Small intestine (tissue), 7 donors: ENCODE results near the gene XRCC3. TPM values are rescaled to one million over a fixed set of nuclear protein-coding genes. Genes with fewer than 3 reads are reported as not detected.

Experiments used
- DNase-seq, 2 donors: peaks; one replicate each; pipeline versions ENCODE4 v3.0.0 to v3.0.0-alpha.2; 2013
- FAIRE-seq: peaks from 2 replicates; lab custom pipeline; 2012; peaks lifted over from hg19 to GRCh38; lab: Jason Lieb, UNC
- H3K27ac ChIP-seq, 3 donors: one replicate each; pipeline ENCODE4 v1.5.1; 2013; ENCODE audit warnings: low read length in 2 of 3, mild to moderate bottlenecking in 2 of 3, control low read depth in 1 of 3, inconsistent platforms in 1 of 3, low read depth in 1 of 3, moderate library complexity in 1 of 3
- H3K27me3 ChIP-seq, 3 donors: one replicate each; pipeline ENCODE4 v1.6.1; 2013; ENCODE audit warnings: low read length in 3 of 3, inconsistent platforms in 1 of 3; ENCODE audit not compliant: control insufficient read depth in 3 of 3, insufficient read depth in 3 of 3
- H3K36me3 ChIP-seq, 3 donors: one replicate each; pipeline ENCODE4 v1.6.1; 2013; ENCODE audit warnings: low read length in 3 of 3, inconsistent platforms in 1 of 3, low read depth in 1 of 3, mild to moderate bottlenecking in 1 of 3, moderate library complexity in 1 of 3; ENCODE audit not compliant: control insufficient read depth in 3 of 3, insufficient read depth in 2 of 3
- H3K4me1 ChIP-seq, 3 donors: one replicate each; pipeline ENCODE4 v1.6.1; 2013; ENCODE audit warnings: low read length in 2 of 3, inconsistent platforms in 1 of 3, low read depth in 1 of 3, mild to moderate bottlenecking in 1 of 3, moderate library complexity in 1 of 3; ENCODE audit not compliant: control insufficient read depth in 3 of 3, insufficient read depth in 2 of 3
- H3K4me3 ChIP-seq, 3 donors: one replicate each; pipeline ENCODE4 v1.5.1; 2013; ENCODE audit warnings: low read length in 3 of 3, control low read depth in 1 of 3, inconsistent platforms in 1 of 3, low read depth in 1 of 3, mild to moderate bottlenecking in 1 of 3, moderate library complexity in 1 of 3
- H3K9me3 ChIP-seq, 2 donors: one replicate each; pipeline ENCODE4 v1.6.1; 2013; ENCODE audit warnings: low read depth in 1 of 2, low read length in 1 of 2; ENCODE audit not compliant: control insufficient read depth in 2 of 2, insufficient read depth in 1 of 2
- WGBS, 3 donors: extraction: QIAGEN DNeasy Blood & Tissue Kit; methylation state at CpG; one replicate each; pipeline ENCODE4 v1.1.7; 2013; 5-methylcytosine and 5-hydroxymethylcytosine counted together
- polyA plus RNA-seq, 4 donors: library from polyadenylated mRNA; stranded (reverse) in 3 of 4; unstranded in 1 of 4; fragments of 200-250 nt in 3 of 4; fragments of 120-200 nt in 1 of 4; gene quantifications; one replicate each; pipeline versions ENCODE4 v1.2.1 to v1.2.3, GENCODE V29; 2013
- donor health status: healthy with polysubstance abuse.
- donor health status: control.
- donor health status: control.
- donor health status: Bipolar disorder and iron deficiency.
- donor health status: healthy.

The XRCC3 gene
- polyA plus RNA-seq, 4 donors: 2.7 to 14.0 (median 7.3) TPM

DNA sequence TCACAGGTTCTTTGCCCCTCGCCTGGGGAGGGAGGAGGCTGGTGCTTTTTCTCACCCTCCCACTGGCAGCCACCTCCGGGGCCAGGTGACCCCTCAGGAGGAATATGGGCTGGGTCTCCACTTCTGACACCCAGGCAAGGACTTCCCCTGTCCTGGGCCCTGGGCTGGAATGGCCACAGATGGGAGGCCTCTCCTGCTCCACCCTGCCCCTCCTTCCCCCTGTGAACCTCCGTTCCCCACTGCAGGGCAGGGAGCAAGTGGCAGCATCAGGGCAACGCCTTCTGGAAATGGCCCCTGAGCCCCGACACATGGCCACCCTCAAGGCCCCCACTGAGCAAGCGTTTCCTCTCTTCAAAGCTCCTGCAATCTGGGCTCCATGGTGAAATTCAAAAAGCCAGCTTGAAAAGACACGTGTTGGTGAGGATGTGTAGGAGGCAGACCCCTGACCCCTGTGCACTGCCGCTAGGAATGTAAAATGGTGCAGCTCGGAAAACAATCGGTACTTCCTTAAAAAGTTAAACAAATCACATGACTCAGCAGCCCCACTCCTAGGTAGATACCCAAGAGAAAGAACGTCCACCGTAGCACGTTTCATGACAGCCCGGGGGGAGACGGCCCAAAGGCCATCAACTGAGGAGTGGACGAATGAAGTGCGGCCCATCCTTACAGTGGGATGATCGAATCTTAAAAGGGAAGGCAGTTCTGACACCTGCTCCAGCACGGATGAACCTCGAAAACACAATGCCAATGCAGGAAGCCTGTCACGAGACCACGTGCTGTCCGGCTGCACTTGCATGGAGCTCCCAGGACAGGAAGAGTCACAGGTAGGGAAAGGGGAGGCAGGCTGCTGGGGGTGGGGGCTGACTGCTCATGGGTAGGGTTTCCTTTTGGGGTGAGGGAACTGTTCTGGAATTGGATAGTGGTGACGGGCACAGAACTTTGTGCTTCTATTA lies 11.5 kb downstream of the XRCC3 start:
- WGBS, 3 donors: 79 to 91% (median 82%) methylated on average over 24 of the region's 24 CpGs
- H3K4me3 ChIP-seq: no peak overlapping the region
- no peaks in the 10 kb centered on the region for H3K27me3 ChIP-seq
- DNase-seq (no peak), FAIRE-seq (no peak)
- no peaks in the 10 kb centered on the region for H3K9me3 ChIP-seq
- peak overlapping the region in 1 of 3 donors; percentile 19 for H3K27ac ChIP-seq
- H3K36me3 ChIP-seq: peaks cover 0 to 99% (median 4%) of the 10 kb centered on the region in 3 donors
- peaks cover 0 to 16% (median 0%) of the 10 kb centered on the region in 3 donors for H3K4me1 ChIP-seq

DNA sequence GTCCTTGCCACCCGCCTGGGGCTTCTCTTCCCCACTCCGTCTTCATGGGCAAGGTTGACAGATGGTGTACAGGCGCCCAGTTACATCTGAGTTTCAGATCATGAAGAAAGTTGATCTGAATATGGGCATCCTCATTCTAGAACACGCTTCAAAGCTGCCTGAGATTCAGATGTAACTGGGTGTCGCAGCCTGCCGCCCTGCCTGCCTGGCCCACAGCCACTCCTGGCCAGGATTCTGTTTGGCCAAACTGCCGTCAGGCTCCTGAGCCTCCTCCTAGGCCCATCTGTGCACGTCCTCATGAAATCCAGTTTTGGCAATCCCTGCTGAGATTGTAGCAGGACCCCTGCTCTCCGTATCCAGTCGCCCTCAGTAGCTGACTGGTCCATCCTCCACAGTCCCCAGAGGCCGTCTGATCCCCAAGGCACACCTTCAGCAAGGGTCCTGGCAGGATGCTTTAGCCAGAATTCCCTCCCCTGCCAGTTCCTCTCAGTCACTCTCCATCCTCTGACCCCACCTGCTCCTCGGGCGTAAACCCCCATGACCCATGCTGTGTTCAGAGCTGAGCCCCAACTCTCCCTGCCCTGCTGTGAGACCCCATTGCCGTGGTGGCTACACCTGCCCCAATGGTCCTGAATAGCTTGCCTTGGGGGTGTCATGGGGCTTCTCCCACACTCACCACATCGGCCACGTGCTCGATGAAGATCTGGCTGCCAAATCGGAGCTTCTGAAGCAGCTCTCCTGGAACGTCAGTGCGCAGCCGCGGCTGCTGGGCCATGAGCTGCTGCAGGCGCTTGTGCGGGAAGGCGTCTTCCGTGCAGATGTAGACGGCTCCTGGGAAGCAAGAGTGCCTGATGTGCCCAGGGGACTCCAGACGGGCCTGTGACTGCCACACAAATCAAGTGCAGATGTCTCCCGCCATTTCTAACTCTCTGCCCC lies 12.5 kb downstream of the XRCC3 start:
- Histone ChIP-seq H3K36me3 (peaks cover 0 to 99% (median 7%) of the 10 kb centered on the region in 3 donors), H3K4me3 (no peak overlapping the region), H3K4me1 (peaks cover 0 to 16% (median 0%) of the 10 kb centered on the region in 3 donors), H3K9me3 (no peaks in the 10 kb centered on the region), H3K27me3 (no peaks in the 10 kb centered on the region), H3K27ac (no peak overlapping the region)
- no peak for FAIRE-seq
- no peak for DNase-seq
- WGBS, 3 donors: 89 to 94% (median 92%) methylated on average over 29 of the region's 29 CpGs

DNA sequence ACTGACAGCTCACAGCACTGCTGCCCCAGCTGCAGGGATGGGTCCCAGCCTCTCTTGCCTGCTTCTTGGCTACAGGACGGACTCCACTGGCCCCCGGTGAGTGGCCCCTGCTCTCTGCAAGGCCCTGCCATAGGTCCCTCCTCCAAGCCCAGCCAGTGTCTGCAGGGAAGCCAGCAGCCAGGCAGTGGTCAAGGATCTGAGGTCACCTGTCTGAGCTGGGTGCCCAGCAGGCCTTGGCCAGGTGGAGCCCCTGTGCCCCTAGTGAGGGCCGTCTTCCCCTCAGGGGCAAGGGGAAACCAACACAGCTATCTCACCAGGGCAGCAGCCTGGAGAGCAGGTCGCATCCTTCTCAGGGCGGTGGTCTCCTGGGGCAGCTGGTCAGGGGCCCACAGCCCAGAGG lies 13.2 kb downstream of the XRCC3 start:
- 74 to 94% (median 76%) methylated on average over 5 of the region's 5 CpGs for WGBS, 3 donors
- Histone ChIP-seq H3K27me3 (no peaks in the 10 kb centered on the region), H3K4me3 (no peak overlapping the region), H3K4me1 (peaks cover 0 to 22% (median 0%) of the 10 kb centered on the region in 3 donors), H3K9me3 (no peaks in the 10 kb centered on the region), H3K36me3 (peaks cover 0 to 99% (median 7%) of the 10 kb centered on the region in 3 donors), H3K27ac (no peak overlapping the region)
- FAIRE-seq: no peak
- no peak for DNase-seq

DNA sequence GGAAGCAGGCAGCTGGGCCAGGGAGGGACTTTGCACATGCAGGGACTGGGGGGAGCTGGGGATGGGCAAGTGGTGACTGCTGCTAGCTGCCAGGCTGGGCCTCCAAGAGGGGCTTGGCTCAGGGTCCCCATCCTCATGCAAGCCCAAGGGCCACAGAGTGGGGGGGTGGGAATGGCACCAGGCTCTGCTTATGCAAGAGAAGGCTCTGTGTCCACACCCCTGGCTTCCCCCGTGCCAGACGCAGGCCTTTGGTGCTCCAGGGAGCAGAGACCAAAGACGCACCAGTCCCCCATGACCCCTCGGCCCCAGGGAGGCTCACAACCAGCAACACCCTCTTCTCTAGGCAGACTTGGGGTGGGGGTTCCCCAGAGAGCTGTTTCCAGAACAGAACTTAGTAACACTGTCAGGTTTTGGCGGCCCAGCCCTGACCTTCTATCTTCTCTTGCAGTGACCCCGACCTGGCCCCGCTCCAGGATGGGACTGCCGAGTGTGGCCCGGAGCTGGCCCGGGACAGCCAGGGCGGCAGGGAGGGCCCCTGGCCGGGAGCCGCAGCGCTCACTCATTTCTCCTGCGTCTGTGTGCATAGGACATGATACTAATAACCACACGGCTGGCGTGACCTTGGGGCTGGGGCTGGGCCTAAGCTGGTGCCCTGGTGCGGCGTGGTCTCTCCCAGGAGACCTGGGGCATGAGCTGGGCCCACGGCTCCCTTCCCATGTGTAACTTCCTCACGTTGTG lies 14.3 kb downstream of the XRCC3 start:
- peak overlapping the region in 1 of 3 donors; percentile 61 for H3K27ac ChIP-seq
- no peak for DNase-seq
- H3K36me3 ChIP-seq: peaks cover 0 to 91% (median 7%) of the 10 kb centered on the region in 3 donors
- 80 to 88% (median 80%) methylated on average over 21 of the region's 21 CpGs for WGBS, 3 donors
- H3K4me1 ChIP-seq: peaks cover 0 to 23% (median 0%) of the 10 kb centered on the region in 3 donors
- H3K27me3 ChIP-seq: no peaks in the 10 kb centered on the region
- H3K9me3 ChIP-seq: no peaks in the 10 kb centered on the region
- FAIRE-seq: no peak
- H3K4me3 ChIP-seq: no peak overlapping the region

DNA sequence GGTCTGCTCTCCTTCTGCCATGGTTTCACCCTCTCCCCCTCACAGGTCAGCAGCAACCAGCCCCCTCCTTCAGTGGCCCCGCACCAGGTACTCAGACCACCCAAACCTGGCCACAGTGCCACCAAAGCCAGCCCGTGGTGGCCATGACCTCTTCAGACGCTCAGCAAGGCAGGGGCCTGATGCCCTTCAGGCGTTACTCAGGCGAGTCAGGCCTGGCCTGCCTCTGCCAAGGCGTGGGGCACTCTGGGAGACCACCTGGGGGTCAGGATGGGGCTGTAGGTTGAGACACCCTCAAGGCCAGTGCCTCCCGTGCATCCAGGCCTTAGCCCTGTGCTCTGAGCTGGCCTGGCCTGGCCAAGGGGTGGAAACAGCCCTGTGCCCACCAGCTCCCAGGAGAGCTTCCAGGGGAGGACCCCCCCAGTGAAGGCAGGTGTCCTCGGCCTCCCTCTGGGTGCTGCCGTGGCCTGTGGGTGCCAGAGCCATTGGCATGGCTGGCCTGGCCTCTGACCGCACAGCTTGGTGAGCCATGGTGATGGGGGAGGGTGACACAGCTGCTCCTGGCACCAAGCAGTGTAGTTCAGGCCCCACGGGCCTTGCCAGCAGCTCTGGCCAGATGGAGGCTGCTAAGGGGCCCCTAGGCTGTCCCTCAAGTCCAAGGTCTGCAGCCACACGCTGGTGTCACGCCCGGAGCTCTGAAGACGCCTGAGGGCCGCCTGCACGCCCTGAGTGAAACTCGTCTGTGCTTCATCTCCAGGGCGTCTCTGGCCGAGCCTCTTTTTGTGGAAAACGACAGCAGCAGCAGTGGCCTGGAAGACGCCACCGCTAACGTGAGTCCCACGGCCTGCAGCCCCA lies 15.1 kb downstream of the XRCC3 start:
- H3K27me3 ChIP-seq: no peaks in the 10 kb centered on the region
- peaks cover 0 to 27% (median 0%) of the 10 kb centered on the region in 3 donors for H3K4me1 ChIP-seq
- DNase-seq (peak in 1 of 2 donors; percentile 77), FAIRE-seq (no peak)
- no peaks in the 10 kb centered on the region for H3K9me3 ChIP-seq
- peaks cover 0 to 89% (median 7%) of the 10 kb centered on the region in 3 donors for H3K36me3 ChIP-seq
- peak overlapping the region in 1 of 3 donors; percentile 61 for H3K27ac ChIP-seq
- WGBS, 3 donors: 61 to 79% (median 61%) methylated on average over 25 of the region's 25 CpGs
- H3K4me3 ChIP-seq: no peak overlapping the region

DNA sequence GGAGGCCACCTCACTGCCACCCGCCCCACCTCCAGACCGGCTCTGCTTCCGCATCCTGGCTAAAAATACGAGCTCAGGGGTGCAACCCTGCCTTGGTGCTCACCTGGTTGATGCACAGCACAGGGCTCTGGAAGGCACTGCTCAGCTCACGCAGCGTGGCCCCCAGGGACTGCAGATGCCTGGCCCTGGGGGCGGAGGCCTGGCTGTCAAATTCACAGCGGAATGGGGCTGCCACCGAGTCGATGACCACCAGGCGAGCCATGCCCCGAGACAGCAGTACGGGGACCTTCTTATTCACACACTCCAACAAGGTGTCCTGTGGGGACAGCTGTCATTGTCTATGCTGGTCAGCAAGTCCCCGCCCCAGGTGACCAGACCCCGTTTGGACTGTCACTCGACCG lies 16.0 kb downstream of the XRCC3 start:
- WGBS, 3 donors: 86 to 94% (median 90%) methylated on average over 17 of the region's 17 CpGs
- Histone ChIP-seq H3K4me3 (no peak overlapping the region), H3K27me3 (no peaks in the 10 kb centered on the region), H3K4me1 (peaks cover 0 to 27% (median 0%) of the 10 kb centered on the region in 3 donors), H3K9me3 (no peaks in the 10 kb centered on the region), H3K27ac (no peak overlapping the region), H3K36me3 (peaks cover 3 to 88% (median 10%) of the 10 kb centered on the region in 3 donors)
- FAIRE-seq (no peak), DNase-seq (no peak)
